Activated CD8-positive, alpha-beta T cell treated with anti-CD3 and anti-CD28 coated beads for 36 hours (primary cell): ENCODE results near the gene PRKAG2. TPM values are rescaled to one million over a fixed set of nuclear protein-coding genes. Genes with fewer than 3 reads are reported as not detected.

Experiments
- ATAC-seq: fragments of 200-7000 bp; cut with Tn5 transposase; one replicate; pipeline ENCODE4 v1.10.0; 2021; ENCODE audit warnings: mild to moderate bottlenecking, moderate library complexity
- CTCF ChIA-PET: fragments of 350-600 bp; sonication (Branson Sonifier 250); formaldehyde crosslinking; loops from one replicate; lab custom pipeline; 2021; ENCODE audit warnings: antibody characterized with exemption; lab: Charles Lee
- POLR2A ChIA-PET: fragments of 350-600 bp; sonication (Branson Sonifier 250); formaldehyde crosslinking; loops from one replicate; lab custom pipeline; 2021; ENCODE audit warnings: antibody characterized with exemption; lab: Charles Lee
- DNase-seq: peaks from one replicate; pipeline ENCODE4 v3.0.0-alpha.2; 2020
- H3K27ac Mint-ChIP-seq: one replicate; pipeline ENCODE4 v1.8.0; 2021; ENCODE audit warnings: mild to moderate bottlenecking, mixed read lengths
- H3K27me3 Mint-ChIP-seq: one replicate; pipeline ENCODE4 v1.8.0; 2021; ENCODE audit warnings: mixed read lengths
- H3K36me3 Mint-ChIP-seq: one replicate; pipeline ENCODE4 v1.8.0; 2021; ENCODE audit warnings: low read depth, mixed read lengths
- H3K4me1 Mint-ChIP-seq: one replicate; pipeline ENCODE4 v1.8.0; 2021; ENCODE audit warnings: low read depth, mixed read lengths
- H3K4me3 Mint-ChIP-seq: one replicate; pipeline ENCODE4 v1.8.0; 2021; ENCODE audit warnings: mild to moderate bottlenecking, moderate library complexity, mixed read lengths
- H3K9me3 Mint-ChIP-seq: one replicate; pipeline ENCODE4 v1.8.0; 2021; ENCODE audit warnings: mixed read lengths
- intact Hi-C: fragments of 100-400 bp; cut with micrococcal nuclease; formaldehyde crosslinking; loops from one replicate; pipeline ENCODE4 v1.10.0; 2022
- total RNA-seq, 2 experiments: library from RNA; stranded (reverse); gene quantifications; one replicate each; pipeline ENCODE4 v1.2.3, GENCODE V29; 2021
- TF ChIP-seq, protein P1 (sequence below): fragments of 200-600 bp; IDR thresholded peaks from one replicate; pipeline ENCODE4 v1.8.0; 2022; ENCODE audit warnings: antibody characterized with exemption, mild to moderate bottlenecking

The PRKAG2 gene
- total RNA-seq, 2 experiments from 2014 or later: 17.0 to 19.2 TPM

DNA sequence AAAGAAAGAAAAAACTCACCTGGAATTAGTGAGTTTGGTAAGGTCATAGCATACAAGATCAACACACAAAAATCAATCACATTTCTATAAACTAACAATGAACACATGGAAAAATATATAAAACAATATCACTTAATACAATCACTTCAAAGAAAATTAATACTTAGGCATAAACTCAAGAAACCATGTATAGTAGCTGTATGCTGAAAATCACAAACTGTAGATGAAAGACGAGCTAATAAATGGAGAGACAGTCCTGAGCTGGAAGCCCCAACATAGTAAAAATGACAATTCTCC lies 243.5 kb downstream of the PRKAG2 start:
- H3K27ac Mint-ChIP-seq: peak overlapping the region; percentile 95
- intact Hi-C loops: loop anchor here (5.0 kb wide), 1 partner anchor 116 kb away; the partner anchor contains the start of gene RHEB
- H3K9me3 Mint-ChIP-seq: no peaks in the 10 kb centered on the region
- CTCF ChIA-PET: interaction anchor here (0.8 to 7.2 kb wide), 11 partner anchors 8 to 265 kb away, joined by 3 to 80 read pairs (median 5); partner anchors contain the start of gene RHEB
- H3K4me1 Mint-ChIP-seq: peaks cover 27% of the 10 kb centered on the region
- TF ChIP-seq, protein P1, sequence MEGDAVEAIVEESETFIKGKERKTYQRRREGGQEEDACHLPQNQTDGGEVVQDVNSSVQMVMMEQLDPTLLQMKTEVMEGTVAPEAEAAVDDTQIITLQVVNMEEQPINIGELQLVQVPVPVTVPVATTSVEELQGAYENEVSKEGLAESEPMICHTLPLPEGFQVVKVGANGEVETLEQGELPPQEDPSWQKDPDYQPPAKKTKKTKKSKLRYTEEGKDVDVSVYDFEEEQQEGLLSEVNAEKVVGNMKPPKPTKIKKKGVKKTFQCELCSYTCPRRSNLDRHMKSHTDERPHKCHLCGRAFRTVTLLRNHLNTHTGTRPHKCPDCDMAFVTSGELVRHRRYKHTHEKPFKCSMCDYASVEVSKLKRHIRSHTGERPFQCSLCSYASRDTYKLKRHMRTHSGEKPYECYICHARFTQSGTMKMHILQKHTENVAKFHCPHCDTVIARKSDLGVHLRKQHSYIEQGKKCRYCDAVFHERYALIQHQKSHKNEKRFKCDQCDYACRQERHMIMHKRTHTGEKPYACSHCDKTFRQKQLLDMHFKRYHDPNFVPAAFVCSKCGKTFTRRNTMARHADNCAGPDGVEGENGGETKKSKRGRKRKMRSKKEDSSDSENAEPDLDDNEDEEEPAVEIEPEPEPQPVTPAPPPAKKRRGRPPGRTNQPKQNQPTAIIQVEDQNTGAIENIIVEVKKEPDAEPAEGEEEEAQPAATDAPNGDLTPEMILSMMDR: no peak
- DNase-seq: no peak
- POLR2A ChIA-PET: interaction anchor here (0.7 to 2.7 kb wide), 7 partner anchors 10 to 281 kb away, joined by 3 to 8 read pairs (median 5); partner anchors contain the start of gene RHEB
- no peaks in the 10 kb centered on the region for H3K27me3 Mint-ChIP-seq
- peak overlapping the region; percentile 88 for H3K4me3 Mint-ChIP-seq
- ATAC-seq: no peak
- H3K36me3 Mint-ChIP-seq: no peaks in the 10 kb centered on the region

DNA sequence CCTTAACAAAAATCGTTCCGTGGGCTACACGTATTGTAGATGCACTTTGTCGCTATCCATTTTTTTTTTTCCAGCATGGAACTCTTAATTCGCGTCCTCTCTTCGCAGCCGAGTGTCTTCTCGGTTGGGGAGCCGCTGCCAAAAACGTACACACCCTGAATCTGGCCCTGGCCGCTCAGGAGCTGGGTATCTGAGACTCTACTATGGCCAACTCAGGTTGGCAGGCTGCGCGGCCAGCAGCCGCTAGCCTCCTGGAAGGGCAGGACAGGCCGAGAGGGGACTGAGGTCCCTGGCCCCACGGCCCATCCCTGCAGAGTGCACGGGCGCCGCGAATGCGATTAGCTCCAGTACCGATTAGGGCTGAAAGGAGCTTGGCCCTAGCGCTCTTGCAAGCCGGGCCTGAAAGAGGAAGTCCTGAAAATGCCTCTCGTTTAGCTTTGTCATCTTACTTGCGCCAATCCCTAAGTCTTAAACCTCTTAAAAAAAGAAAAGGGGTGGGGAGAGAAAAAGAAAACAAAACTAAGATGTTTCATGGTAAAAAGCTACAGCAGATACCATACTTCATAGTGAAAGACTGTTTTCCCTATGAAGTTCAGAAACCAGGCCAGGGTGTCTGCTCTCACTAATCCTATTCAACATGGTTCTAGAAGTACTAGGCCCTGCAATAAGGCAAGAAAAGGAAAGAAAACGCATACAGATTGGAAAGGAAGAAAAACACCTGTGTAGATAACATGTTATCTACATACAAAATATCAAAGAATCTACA lies 244.0 kb downstream of the PRKAG2 start:
- TF ChIP-seq, protein P1: no peak
- H3K4me1 Mint-ChIP-seq: peaks cover 27% of the 10 kb centered on the region
- no peaks in the 10 kb centered on the region for H3K9me3 Mint-ChIP-seq
- ATAC-seq (peak; percentile 60), DNase-seq (peak; percentile 62)
- intact Hi-C loops: loop anchor here (5.0 kb wide), 1 partner anchor 116 kb away; the partner anchor contains the start of gene RHEB
- H3K4me3 Mint-ChIP-seq: peak overlapping the region; percentile 88
- no peaks in the 10 kb centered on the region for H3K27me3 Mint-ChIP-seq
- ChIA-PET POLR2A (interaction anchor here (0.6 to 2.7 kb wide), 15 partner anchors 9 to 281 kb away, joined by 3 to 8 read pairs (median 4); partner anchors contain the start of gene RHEB), CTCF (interaction anchor here (0.8 to 7.2 kb wide), 12 partner anchors 9 to 281 kb away, joined by 3 to 80 read pairs (median 5); partner anchors contain the start of gene RHEB)
- H3K36me3 Mint-ChIP-seq: no peaks in the 10 kb centered on the region
- H3K27ac Mint-ChIP-seq: peak overlapping the region; percentile 95

GRCh38 chr7:151631953-151632749 lies 244.8 kb downstream of the PRKAG2 start:
- DNase-seq: peak; percentile 84
- CTCF ChIA-PET: interaction anchor here (1.1 to 7.2 kb wide), 15 partner anchors 8 to 281 kb away, joined by 3 to 80 read pairs (median 5); partner anchors contain the start of gene RHEB
- no peaks in the 10 kb centered on the region for H3K36me3 Mint-ChIP-seq
- POLR2A ChIA-PET: interaction anchor here (0.5 to 2.7 kb wide), 16 partner anchors 12 to 280 kb away, joined by 3 to 8 read pairs (median 3); partner anchors contain the start of gene RHEB
- ATAC-seq: peak; percentile 80
- H3K27ac Mint-ChIP-seq: peak overlapping the region; percentile 95
- TF ChIP-seq, protein P1: peak; percentile 23
- H3K9me3 Mint-ChIP-seq: no peaks in the 10 kb centered on the region
- peaks cover 27% of the 10 kb centered on the region for H3K4me1 Mint-ChIP-seq
- peak overlapping the region; percentile 88 for H3K4me3 Mint-ChIP-seq
- no peaks in the 10 kb centered on the region for H3K27me3 Mint-ChIP-seq
- intact Hi-C loops: loop anchor here (5.0 kb wide), 1 partner anchor 115 kb away; the partner anchor contains the start of gene RHEB

DNA sequence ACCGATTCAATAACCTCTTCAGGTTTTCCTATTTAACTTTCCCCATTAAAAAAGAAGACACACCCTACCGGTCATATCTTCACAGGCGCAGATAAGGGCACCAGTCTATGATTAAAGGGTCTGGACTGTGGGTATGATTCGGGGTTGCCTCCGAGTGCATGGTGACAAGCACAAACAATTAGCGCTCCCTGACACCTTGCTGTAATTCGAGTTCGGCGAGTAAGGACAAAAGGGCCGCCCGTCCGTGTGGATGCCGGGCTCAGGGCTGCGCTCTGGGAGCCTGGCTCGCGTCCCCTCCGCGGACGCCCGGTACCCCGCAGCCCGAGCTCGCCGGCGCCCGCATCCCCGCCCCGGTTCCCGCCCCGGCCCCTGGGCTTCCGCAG lies 245.4 kb downstream of the PRKAG2 start:
- CTCF ChIA-PET: interaction anchor here (0.7 to 7.2 kb wide), 11 partner anchors 10 to 280 kb away, joined by 3 to 80 read pairs (median 5); partner anchors contain the start of gene RHEB
- peak; percentile 52 for DNase-seq
- intact Hi-C loops: loop anchor here (5.0 kb wide), 1 partner anchor 114 kb away; the partner anchor contains the start of gene RHEB
- H3K4me3 Mint-ChIP-seq: peak overlapping the region; percentile 80
- peak overlapping the region; percentile 70 for H3K27ac Mint-ChIP-seq
- peak; percentile 14 for ATAC-seq
- POLR2A ChIA-PET: interaction anchor here (0.5 to 2.7 kb wide), 9 partner anchors 11 to 167 kb away, joined by 3 to 8 read pairs (median 3); no protein-coding TSS in a partner anchor
- peaks cover 29% of the 10 kb centered on the region for H3K4me1 Mint-ChIP-seq
- no peaks in the 10 kb centered on the region for H3K36me3 Mint-ChIP-seq
- no peaks in the 10 kb centered on the region for H3K9me3 Mint-ChIP-seq
- no peaks in the 10 kb centered on the region for H3K27me3 Mint-ChIP-seq
- TF ChIP-seq, protein P1: no peak
